ENCODE results near the gene TMEM240.
"Not testable (repeated sequence)": the region's sequence is repeated elsewhere in the genome, so short reads cannot be mapped to it uniquely, and the experiment has no call there.

The TMEM240 gene

DNA sequence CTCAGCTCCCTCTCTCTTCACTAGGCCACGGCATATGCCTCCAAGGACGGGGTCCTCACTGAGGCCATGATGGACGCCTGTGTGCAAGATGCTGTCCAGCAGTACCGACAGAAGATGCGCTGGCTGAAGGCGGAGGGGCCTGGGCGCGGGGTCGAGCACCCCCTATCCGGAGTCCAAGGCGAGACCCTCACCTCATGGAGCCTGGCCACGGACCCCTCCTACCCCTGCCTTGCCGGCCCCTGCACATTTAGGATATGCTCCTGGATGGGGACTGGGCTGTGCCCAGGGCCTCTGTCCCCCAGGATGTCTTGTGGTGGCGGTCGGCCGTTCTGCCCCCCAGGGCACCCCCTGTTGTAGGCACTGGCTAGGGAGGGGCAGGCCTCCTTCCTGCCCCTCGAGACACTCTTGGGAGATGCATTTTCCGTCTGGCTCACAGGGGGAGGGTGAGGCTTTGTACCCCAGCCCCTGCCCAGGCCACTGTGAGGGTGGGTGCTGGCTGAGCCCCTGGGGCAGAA is 44.9 kb downstream of the TMEM240 start:
- not testable (repeated sequence) for DNase-seq (ENCODE audit: low read depth in 2 of 2)

GRCh38 chr1:1494311-1494710 is 46.1 kb downstream of the TMEM240 start:
- not testable (repeated sequence) for DNase-seq (ENCODE audit: low read depth in 2 of 2)

- DNase-seq (ENCODE audit: low read depth in 2 of 2) = no peak
Observed at GRCh38 chr1:1491601-1492000, 48.8 kb downstream of the TMEM240 start.

GRCh38 chr1:1490633-1491230 is 49.7 kb downstream of the TMEM240 start:
- DNase-seq (ENCODE audit: low read depth in 2 of 2) = no peak

- DNase-seq (ENCODE audit: low read depth in 2 of 2) = no peak
Observed at GRCh38 chr1:1489861-1490260, 50.6 kb downstream of the TMEM240 start.

DNA sequence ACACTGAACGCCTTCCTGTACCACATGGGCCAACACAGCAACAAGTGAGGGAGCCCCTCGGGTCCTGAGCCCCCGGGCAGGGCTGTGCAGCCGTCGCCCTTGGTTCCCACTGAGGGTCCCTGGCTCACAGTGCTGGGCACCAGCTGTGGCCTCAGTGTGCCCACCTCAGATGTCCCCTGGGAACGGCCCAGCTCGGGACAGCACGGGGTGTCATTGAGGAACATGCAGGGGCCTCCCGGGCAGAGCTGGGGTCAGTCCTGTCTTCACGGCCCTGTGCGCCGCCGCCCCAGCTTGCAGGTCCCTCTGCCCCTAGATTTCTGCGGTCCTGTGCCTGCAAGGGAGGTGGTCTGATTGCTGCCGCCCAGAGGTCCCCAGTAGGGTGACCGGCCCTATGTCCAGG is 51.2 kb downstream of the TMEM240 start:
- no peak for DNase-seq (ENCODE audit: low read depth in 2 of 2)

- DNase-seq (ENCODE audit: low read depth in 2 of 2) = no peak
Observed at GRCh38 chr1:1487701-1488100, 52.7 kb downstream of the TMEM240 start.

- not testable (repeated sequence) for DNase-seq (ENCODE audit: low read depth in 2 of 2)
Observed at GRCh38 chr1:1485755-1486317, 54.6 kb downstream of the TMEM240 start.

- DNase-seq (ENCODE audit: low read depth in 2 of 2) = not testable (repeated sequence)
Observed at GRCh38 chr1:1484976-1485750, 55.3 kb downstream of the TMEM240 start.
